Hematopoietic multipotent progenitor cell treated with erythropoietin and hydrocortisone succinate and interleukin-3 and kit ligand, for 15 days (in vitro differentiated cells): Measurements from ENCODE around the gene MDGA2.
"Not testable (repeated sequence)": the region's sequence is repeated elsewhere in the genome, so short reads cannot be mapped to it uniquely, and the experiment has no call there.

Source experiments
- DNase-seq: peaks from one replicate; pipeline ENCODE4 v3.0.0-alpha.2; 2015; ENCODE audit warnings: low spot score

The MDGA2 gene

DNA sequence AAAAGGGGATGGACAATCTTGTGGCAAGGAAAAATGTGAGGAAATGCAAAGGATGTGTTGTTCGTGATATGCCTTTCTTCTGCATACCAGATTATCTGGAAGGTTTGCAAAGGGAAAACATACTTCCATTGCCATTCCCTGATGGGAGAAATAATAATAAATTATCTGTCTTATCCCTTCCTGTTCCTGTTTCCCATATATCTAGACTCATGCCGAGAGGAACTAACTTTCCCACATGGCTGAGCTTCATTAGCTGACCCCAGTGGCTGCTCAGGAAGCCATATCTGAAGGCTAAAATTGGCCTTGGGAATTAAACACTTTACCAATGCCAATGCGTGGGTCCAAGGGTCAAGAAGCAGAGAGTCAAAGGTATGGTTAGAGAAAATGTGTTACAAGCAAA lies 439.8 kb downstream of the MDGA2 start:
- no peak for DNase-seq

DNA sequence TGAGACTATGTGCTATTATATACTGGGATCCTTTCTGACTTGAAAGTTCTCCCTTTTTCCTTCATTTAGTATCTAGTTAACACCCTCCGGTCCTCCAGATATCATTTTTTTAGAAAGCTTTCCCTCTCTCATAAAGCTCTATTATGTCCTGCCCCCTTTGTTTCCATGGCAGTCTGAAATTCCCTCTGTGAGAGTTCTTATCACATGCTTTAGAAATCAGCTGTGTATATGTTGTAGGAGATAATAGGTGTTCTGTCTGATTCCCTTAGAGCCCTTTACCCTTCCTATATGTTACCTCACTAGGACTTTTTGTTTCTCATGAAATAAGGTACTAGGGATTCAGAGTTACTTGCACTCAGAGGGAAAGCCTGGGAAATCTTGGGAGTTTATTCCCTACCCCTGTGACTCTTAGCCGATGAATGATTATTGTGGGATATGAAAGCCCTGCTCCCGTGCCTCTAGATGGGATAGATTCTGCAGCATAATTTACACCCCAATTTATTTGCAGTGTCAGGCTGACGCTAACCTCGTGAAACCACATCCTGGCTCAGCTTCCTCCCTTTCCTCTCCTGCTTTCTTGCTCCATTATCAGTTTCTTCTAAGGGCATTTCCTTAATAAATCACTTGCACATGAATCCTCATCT lies 448.4 kb downstream of the MDGA2 start:
- no peak for DNase-seq

DNA sequence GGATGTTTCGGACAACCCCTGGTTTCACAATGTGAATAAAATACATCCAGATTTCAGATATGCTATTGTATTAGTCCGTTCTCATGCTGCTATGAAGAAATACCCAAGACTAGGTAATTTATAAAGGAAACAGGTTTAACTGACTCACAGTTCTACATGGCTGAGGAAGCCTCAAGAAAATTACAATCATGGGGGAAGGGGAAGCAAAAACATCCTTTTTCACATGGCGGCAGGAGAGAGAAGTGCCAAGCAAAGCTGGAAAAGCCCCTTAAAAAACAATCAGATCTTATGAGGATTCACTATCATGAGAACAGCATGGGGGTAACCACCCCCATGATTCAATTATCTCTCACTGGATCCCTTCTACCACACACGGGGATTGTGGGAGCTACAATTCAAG lies 451.7 kb downstream of the MDGA2 start:
- no peak for DNase-seq

DNA sequence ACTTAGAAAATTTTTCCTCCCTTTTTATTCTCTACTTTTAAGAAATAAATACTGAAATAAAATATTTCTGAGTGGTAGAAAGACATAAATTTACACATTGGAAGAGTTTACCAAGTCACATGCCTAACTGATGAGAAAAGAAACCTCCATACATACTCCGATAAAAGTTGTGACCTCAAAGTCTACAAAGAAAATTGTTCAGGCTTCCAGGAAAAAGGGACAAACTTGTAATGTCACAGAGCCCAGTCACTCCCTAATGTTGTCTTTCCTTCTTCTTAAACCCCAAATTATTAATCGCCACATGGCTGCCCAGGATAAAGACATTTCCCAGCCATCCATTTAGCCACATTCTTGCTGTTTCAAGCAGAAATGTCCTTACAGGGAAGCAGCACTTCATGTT lies 455.3 kb downstream of the MDGA2 start:
- no peak for DNase-seq

DNA sequence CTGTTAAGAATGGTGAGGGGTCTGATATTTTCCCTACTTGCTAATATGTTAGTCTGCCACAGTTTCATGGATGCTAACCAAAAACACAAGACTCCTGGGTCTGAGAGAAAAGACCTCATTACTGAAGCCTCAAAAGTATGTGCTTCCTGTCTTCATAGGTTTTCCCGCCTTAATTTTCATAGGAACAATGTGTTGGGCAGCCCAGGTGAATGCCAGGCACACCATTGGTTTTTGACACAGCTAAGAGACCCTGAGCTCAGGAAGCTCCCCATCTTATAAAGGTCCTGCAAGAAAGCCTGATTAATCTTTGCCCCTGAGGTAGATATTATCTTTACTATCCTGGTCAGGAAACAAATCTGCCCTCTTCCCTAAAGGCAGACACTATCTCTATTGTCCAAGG lies 464.1 kb downstream of the MDGA2 start:
- no peak for DNase-seq

DNA sequence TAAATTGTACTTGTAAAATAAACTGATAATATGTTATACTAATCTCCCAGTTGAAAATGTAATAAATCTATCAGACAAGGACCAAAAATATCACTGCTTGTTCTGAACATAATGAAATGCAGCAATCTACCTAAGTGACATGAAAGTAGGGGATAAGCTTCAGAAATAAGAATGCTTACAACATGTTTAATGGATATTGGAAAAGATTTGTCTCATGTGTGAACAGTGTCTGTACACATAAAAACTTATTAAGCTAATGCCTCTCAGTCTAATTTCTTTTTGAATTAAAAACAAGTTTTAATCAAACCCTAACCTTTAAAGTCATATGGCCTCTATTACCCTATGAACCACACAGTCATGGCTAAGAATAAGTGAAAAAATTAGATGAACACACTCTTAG lies 465.3 kb downstream of the MDGA2 start:
- no peak for DNase-seq

DNA sequence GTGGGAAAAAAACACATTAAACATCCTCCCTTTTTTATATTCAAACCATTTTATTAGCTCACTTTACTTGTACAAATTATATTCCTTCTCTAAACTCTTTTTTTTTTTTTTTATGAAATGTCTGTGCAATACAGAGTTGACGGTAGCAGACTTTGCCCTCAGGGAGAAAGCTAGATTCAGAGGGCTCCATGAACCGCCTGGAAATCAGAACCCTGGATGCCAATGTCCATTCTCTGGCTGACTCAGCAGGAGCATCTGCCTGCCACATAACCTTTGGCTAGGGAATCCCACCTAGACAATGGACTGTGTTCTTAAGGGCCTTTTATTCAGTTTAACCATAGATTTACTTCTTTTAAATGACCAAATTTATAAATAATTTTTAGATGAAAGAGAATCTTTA lies 467.0 kb downstream of the MDGA2 start:
- DNase-seq: no peak

DNA sequence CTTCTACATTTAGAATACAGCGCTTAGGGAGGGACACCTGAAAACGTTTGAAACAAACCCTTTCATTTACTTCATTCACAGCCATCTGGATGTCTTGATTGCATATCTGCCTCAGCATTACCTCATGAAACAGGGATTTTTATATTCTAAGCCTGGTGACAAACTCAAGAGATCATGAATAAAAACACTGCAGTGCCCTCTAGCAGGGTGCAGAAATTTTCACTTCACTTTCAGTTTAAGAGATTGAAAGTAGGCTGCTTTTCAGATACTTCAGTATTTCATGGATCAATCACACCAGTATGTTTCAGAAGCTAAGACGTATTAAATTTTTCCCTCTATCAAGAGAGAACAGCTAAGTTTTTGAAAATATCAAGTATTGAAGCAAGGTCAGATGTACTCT lies 467.8 kb downstream of the MDGA2 start:
- no peak for DNase-seq

DNA sequence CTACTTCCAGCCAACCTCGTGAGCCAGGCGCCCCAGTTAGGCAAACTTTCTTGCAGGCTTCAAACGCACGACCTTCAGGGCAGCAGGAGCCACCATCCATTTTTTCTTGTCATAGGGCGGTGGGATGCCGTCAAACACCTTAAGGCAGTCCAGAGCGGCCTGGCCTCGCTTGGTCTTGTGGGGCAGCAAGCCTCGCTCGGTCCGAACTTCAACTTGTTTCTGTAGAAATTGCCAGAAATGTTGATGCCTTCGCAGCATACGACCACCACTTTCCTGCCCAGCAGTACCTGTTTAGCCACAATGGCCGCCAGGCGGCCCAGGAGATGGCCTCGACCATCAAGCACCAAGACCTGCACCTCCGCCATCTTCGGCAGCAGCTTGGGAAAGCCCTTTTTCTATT lies 474.7 kb downstream of the MDGA2 start:
- DNase-seq: no peak

DNA sequence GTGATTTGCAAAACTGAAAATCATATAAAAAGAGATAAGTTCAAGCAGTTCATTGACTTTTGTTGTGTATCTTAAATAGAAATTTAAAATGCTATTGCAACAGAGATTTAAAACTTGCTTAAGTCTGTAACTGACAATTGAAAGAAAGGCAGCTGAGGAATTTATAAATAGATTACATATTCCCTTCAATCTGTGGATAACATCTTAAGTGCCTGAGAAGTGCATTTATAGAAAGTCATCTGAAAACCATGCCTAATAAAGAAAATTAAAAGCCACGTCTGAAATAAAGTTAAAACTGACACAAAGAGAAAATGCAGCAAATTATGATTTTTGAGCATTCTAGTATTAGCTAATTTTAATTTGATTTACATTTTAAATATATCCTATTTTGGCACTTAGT lies 479.8 kb downstream of the MDGA2 start:
- no peak for DNase-seq

DNA sequence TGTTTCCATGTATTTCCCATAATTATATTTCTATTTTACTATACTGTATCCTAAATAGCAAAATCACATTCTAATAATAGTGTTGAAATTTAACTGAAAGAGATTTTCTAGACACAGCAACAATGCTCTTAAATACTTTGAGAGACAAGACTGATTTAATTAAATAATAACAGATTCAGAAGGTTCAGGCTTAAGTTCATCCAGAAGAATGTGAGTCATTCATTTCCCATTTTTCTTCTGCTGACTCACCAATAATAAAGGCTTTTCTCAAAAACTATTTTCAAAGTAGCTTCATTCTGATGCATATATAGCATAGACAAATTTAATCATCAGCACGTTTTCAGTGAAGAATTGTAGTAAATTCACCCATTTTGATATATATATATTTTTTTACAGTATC lies 481.4 kb downstream of the MDGA2 start:
- DNase-seq: no peak

DNA sequence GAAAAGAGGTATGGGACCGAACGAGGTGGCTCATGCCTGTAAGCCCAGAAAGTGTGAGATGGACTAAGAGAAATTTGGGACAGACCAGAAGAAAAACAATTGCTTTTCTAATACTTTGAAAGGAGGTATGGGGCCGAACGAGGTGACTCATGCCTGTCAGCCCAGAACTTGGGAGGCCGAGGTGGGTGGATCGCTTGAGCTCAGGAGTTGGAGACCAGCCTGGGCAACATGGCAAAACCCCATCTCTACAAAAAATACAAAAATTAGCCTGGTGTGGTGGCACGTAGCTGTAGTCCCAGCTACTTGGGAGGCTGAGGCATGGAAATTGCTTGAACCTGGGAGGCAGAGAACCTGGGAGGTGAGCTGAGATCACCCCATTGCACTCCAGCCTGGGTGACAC lies 483.2 kb downstream of the MDGA2 start:
- not testable (repeated sequence) for DNase-seq

DNA sequence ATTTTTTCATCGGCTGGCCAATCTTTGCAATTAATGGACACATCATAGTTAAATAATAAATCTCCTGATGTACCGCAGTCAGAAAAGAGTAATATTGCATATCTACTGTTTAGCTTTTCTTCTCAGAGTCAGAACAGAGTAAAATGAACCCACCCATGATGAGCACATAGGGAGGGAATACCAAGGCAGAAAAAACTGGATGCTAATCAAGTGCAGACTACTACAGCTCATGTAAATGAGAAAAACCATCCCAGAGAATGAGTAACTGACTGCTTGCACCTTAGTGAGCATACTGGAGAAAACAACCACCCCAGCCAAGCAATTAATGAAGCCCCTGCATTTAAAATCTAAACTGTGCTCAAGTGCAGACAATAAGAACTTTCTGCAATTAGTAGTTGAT lies 483.7 kb downstream of the MDGA2 start:
- DNase-seq: no peak

DNA sequence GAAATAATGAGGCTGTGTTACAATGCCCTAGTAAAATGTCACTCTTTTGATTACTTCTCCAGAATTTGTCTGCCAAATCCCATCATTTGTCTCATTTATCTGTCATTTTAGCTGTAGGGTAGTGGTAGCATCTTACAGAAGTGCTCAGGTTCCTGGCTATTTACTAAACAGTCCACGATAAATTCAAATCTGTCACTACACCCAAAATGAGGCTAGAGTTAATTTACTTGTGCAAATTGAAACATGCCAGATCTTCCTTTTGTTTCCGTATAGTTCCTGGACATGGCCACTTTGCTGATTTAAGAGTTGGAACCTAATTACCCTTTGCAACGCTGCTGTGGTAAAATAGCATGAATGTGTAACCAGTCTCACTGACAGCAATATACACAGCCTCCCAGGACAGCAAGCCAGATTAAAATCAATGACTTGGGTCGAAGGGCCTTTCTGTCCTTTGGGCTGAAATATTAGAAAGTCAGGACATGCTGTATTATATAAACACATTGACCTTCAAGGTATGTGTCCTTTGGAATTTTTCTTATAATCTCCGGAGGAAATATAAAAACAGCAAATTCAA lies 485.4 kb downstream of the MDGA2 start:
- DNase-seq: no peak

DNA sequence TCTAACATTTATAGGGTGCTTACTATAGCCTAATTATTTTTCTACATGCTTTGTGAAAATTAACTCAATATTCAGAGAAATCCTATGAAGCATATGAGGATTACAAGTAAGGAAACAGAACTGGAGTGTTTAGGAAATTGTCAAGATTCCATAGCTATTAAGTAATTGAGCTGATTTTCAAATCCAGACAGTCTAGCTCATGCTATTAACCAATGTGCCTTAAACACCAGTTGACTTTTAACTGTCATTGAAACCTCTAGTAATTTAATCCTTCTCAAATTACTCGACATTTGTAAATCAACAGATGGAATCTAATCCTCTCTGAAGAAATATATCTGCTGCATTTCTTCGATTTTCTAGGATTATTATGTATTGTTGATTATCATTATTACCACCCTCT lies 488.9 kb downstream of the MDGA2 start:
- DNase-seq: no peak

DNA sequence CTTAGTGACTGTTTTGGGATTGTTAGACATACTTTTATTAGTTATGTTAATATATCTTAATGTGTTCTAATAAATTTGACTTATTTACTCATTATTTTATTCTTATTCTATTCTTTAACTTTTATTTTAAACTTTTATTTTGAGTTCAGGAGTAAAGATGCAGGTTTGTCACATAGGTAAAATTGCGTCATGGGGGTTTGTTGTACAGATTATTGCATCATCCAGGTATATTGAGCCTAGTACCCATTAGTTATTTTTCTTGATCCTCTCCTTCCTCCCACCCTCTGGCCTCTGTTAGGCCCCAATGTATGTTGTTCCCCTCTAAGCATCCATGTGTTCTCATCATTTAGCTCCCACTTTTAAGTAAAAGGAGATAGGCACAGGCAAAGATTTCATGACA lies 495.5 kb downstream of the MDGA2 start:
- DNase-seq: no peak

DNA sequence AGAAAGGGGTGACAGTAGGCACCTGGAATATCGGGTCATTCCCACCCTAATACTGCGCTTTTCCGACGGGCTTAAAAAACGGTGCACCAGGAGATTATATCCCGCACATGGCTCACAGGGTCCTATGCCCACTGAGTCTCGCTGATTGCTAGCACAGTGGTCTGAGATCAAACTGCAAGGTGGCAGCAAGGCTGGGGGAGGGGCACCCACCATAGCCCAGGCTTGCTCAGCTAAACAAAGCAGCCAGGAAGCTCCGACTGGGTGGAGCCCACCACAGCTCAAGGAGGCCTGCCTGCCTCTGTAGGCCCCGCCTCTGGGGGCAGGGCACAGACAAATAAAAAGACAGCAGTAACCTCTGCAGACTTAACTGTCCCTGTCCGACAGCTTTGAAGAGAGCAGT lies 503.5 kb downstream of the MDGA2 start:
- not testable (repeated sequence) for DNase-seq

DNA sequence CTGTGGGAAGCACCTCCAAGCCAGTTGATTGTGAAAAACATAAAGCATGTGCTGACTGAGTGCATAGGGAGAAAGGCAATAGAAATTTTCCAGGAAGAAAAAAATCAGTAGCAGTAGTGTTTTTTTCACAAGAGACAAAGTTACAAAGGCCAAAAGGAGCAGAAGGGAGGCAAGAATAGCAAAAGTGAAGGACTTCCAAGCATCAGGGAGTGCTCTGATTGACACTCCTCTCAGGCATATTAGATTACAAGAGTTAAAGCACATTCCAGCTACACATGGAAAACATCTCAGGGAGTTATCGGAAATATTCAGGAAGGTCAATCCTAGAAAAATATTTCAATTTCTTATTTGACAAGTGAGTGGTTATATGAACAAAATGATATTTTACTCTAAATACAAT lies 508.0 kb downstream of the MDGA2 start:
- no peak for DNase-seq

DNA sequence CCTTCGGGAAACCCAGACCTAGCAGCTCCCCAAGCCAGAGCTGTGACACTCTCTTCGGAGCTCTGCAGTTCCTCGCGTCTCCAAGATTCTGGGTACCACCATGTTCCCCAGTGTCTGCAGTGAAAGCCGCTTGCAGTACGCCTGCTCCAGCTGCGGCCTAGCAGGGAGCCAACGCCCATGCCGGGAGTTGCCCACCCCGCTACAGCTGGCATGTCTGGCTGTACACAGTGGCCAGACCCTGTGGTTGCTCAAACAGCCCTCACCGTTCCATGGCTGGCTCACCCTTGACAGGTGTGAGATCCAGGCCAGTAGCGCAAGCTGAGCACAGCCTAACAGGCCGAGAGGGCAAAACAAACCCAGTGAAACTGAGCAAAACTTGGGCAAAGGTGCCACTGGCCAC lies 520.0 kb downstream of the MDGA2 start:
- DNase-seq: no peak

DNA sequence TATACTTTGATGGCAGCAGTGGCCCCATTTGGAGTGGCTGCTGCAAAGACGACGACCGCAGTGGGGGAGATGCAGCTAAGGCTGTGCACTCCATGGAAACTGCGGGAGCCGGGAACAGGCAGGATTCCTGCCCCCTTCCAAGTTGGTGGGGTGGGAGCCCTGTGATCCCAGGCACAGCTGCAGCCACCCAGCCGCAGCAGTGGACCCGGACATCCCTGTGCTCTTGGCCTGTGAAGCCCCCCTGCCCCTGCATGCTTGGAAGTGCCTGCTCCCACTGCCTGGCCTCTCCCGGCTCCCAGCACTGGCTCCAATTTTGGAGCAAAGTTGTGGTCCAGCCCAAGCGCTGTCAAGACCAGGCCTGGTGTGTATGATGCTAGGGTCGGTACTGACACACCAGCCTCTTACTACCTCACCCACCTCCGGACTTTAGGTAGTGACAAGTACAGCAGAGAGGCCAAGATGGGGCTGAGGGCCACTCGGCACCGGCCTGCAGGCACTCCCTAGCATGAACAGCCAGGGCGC lies 521.1 kb downstream of the MDGA2 start:
- DNase-seq: no peak

DNA sequence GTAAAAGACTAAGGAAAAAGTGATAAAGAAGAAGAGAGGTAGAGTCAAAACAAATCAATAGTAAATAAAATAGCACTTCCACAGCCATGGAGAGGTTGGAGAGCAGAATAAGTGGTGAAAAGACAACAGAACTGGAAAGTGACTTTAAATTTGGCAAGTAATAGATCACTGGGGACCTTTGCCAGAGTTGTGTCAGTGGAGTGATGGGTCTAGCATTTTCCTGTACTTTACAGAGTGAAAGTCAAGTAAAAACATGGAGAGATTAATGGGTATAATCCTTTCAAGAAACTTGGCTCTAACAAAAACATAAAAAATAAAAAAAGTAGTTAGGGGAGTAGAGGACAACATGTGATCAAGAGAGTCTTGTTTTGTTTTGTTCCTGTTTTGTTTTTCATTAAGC lies 521.7 kb downstream of the MDGA2 start:
- DNase-seq: no peak

DNA sequence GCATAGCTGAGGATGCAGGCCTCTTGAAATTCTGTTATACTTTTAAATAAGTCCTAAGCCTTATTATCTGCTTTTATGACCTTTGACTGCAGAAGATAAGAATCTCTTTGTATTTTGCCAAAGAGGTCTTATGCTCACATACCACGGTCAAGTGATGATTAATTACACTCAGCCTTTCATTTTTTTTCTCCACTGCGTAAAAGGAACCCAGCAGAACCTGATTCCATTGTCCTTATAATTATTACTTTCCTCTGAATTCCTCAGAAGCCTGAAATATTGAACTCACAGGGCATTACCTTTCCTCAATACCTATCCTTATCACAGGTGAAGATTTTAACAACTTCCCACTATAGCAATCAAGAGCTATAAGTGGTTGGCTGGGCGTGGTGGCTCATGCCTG lies 525.1 kb downstream of the MDGA2 start:
- no peak for DNase-seq

DNA sequence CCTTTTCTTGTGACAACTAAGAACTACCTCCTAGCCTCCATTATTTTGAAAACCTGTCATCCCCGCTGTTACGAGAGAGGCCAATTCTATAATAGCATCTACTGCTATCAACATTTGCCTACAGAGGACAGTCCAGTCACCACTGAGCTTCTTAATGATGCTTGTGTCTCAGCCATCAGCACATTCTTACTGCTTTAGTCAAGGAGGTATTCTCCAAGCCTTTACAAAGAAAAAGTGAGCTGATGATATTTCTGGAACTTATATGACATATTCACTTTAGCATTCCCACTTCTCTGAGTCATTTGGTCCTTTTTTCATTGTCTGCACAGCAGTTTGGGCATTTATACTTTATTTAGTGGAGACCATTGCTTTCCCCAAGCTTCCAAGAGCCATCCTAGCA lies 526.1 kb downstream of the MDGA2 start:
- DNase-seq: no peak

DNA sequence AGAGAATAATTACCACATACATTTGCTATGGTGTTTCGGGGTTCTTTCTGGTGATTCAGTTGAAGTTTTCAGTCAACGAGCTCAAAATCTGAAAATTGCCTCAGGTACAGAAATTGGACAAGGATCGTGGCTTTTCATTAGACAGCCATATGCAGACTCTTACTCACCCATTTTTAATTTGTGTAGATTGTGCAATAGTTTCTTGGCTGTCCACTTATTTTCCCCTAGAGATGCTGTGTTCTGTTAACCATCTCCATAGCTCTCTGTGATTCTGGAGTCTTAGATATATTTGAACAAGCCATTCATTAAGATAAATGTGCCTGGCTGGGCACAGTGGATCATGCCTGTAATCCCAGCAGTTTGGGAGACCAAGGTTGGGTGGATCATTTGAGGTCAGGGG lies 526.7 kb downstream of the MDGA2 start:
- DNase-seq: no peak
